D341Med (cell line): Measurements from ENCODE around the gene CPA5.

Experiments
- DNase-seq: peaks from one replicate; pipeline ENCODE4 v3.0.0; 2012; ENCODE audit warnings: low spot score

CPA5 gene

DNA sequence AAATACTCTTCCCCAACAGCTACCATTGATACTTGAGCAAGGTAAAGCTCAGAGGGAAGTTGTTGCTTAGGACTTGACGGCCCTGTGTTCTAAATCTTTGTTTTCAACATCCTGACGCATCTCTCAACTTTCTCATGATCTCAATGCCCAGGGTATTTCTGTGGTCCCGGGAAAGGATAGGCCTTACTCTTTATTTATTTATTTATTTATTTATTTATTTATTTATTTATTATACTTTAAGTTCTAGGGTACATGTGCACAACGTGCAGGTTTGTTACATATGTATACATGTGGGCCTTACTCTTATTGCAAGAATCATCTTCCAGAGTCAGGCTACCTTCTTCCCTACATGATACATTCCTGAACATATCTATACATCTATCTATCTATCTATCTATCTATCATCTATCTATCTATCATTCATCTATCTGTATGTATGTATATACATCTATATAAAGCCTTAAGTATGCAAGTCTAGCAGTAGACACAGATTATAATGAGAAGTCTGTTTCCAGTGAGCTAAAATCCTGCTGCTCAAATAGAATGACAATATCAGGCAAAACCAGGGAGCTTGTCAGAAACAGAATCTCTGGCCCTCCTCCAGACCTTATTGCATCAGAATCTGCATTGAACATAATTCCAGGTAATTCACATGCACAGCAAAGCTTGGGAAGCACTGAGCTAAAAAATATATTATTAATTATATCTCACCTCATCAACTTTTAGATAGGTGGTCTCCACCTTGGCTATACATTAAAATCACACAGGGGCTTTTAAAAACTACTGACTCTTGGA, 12.2 kb upstream of the CPA5 start:
- no peak for DNase-seq

DNA sequence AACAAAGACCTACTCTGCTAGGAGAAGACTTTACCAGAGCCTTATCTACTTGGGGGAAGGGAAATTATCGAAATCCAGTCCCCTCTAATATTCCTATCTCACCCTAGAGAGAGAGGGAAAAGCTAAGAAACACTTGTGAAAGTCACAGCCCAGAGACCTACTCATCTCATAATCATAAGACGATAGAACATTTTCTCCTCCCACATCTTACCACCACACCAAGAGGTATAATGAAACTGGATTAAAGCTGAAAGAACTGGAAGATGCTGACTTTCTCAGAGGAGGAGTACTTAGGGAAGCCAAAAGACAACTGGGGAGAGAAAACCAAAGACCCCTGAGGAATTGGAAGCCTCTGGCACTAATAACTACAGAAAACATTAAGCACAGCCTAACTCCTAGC, 10.8 kb upstream of the CPA5 start:
- DNase-seq, result no peak

DNA sequence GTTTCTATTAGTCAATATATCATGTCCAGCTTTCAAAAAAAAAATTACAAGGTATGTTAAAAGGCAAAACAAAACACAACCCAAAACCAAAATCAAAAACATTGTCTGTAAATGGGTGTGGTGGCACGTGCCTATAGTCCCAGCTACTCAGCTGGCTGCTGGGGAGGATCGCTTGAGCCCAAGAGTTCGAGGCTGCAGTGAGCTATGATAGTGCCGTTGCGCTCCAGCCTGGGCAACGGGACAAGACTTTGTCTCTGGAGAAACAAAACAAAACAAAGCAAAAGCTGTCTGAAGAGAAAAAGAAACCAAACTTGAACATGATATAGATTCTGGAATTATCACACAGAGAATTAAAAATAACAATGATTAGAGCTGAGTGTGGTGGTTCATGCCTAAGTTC, 10.3 kb upstream of the CPA5 start:
- DNase-seq, result no peak

DNA sequence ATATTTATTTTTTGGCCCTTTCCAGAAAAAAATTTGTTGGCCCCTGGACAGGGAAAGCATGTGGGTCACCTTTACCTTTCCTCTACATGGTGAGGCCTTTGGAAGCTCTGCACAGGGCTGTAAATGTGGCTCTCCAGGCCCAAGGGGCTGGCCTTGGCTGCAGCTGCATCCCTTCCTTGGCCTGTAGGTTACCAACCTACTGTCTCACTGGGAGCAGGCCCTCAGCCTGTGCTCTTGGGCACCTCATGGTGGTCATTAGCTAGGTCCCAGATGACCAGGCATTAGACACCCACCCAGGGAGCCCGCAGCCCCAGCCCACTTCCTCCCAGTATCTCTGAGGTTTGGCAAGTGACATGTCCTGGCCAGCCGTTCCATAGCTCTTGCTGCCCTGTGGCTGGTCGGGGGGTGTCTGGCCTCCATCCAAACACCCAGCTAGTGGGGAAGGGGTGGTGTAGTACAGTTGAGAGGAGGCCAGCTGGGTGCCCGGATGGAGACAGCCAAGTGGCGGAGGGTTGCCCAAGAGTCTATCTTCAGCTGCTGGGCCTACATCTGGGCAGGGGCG, 7.1 kb upstream of the CPA5 start:
- DNase-seq, result no peak

DNA sequence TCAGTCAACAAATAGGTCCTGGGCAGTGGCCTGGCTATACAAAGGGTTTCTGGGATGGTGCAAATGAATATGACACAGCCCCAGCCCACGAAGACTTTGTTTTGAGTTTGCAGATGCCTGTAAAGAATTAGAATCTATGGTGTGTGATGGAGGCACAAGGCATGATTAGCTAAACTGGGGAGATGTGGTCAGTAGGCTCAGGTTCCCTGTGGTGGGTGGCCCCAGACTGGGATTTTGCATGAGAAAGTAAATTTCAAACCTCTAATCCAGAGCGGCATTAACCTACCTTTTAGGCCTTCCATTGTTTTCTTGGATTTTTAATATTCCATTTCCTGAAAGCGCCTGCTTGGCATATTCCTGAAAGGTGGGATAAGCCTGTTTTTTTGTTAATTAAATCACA, 6.4 kb upstream of the CPA5 start:
- no peak for DNase-seq

DNA sequence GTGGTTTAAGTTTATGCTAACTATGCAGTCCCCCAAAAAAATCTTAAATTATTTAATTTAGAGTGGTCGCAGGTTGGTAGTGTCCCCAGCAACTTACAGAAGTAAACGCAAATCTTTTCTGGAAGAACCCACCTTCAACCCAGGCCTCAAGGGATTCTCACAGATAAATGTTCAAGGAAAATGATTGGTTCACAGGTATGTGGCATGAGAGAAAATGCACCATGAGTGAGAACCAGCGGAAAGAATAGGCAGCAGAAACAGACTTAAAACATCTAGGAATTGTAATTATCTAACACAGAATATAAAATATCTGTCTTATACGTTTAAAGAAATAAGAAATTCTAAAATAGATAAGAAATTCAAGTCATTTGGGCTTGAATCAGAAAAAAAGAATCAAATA, 2.7 kb upstream of the CPA5 start:
- DNase-seq, result no peak

DNA sequence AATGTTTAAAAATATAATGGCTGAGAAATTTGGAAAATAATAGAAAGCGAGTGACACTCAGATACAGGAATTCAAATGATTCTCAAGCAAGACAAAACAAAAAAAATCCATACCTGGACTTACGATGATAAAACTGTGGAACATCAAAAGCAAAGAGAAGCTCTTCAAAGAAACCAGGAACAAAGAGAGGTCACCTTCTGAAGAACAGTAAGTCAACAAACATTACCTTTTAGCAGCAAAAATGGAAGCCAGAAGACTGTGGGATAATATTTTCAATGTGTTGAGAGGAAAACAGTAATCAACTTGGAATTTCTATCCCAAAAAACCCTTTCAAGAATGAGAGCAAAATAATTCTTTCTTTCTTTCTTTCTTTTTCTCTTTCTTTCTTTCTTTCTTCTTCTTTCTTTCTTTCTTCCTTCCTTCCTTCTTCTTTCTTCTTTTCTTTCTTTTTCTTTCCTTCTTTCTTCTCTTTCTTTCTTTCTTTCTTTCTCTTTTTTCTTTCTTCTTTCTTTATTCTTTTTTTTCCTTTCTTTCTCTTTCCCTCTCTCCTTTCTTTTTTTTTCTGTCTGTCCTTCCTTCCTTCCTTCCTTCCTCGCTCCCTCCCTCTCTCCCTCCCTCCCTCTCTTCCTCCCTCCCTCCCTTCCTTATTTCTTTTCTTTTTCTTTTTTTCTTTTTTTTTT, 1.8 kb upstream of the CPA5 start:
- no peak for DNase-seq

DNA sequence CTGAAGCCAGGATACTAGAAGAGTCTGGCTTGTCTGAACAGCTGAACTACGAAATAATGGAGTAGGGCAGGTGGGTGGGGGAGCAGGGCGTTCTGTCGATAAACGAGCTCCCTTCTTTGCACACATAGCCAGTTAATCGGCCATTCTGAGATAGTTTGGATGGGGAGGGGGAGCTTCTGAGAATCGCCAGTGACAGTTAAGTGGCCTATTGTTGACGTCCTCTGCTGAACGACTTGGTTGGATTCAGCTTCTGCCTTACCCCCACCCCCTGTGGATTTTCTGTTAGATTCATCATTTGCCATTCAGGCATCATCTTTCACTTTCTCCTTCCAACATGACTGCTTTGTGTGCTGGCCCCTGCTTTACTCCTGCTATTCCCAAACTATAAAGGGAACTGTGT, 520 bp downstream of the CPA5 start:
- DNase-seq, result no peak

DNA sequence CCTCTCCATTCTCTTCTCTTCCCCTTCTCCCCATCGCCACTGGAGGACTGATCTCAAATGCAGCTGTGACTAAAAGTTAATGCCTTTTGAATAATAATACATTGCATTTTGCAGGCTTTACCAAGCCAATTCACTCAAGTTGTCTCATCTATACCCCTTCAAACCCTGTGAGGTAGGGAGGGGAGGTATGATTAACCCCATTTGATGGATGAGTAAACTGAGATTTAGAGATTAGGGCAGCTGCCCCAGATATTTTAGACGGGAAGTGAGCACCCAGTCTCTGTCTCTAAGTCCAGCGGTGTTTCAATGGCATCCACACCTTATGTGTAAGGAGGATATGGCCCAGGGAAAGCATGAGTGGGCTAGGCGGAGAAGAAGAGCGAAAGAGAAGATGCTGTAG, 1.1 kb downstream of the CPA5 start:
- DNase-seq, result no peak

DNA sequence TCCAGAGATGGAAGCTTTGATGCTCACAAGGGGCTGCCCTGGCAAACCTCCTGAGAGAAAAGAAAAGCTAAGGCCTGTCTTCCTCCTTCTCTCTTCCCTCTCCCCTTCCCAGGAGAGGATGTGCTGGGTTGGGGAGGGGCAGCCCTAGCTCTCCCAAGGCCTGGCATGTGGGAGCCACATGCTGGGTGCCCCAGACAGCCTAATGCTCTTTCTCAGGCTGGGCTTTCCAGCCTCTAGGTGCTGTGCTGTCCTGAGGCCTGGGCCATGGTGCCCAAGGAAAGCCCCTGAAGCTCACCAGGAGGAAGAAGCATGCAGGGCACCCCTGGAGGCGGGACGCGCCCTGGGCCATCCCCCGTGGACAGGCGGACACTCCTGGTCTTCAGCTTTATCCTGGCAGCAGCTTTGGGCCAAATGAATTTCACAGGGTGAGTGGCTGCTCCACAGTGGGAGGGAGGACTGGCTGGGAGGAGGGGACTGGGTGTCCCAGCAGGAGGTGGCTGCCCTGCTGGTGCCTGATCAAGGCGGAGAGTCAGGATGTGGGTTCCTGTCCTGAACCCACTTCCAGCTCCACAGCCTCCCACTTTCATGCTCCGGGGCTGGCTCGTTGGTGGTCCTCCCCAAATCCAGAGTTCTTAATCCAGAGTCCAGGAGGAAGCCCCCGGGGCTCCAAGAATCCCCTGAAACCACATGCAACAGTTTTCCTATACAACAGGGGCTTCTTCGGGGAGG, 1.7 kb downstream of the CPA5 start:
- DNase-seq, result peak; percentile 14

DNA sequence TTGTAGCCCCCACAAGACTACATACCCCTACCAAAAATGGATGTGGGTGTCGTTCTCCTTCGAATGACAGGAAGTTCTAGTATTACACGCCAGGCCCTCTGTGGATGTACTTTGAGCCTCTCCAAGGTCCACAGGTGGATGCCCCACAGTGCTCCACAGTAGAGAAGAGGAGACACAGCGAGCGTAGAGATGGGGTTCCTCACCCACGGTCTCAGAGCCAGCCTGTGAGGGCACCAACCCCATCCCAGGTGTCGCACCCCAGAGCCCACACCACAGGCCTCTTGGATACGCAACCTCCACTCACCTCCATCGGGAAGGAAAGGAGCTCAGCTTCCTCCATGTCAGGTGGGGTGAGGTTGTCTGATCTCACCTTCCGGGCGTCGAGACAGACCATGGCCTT, 2.3 kb downstream of the CPA5 start:
- no peak for DNase-seq

DNA sequence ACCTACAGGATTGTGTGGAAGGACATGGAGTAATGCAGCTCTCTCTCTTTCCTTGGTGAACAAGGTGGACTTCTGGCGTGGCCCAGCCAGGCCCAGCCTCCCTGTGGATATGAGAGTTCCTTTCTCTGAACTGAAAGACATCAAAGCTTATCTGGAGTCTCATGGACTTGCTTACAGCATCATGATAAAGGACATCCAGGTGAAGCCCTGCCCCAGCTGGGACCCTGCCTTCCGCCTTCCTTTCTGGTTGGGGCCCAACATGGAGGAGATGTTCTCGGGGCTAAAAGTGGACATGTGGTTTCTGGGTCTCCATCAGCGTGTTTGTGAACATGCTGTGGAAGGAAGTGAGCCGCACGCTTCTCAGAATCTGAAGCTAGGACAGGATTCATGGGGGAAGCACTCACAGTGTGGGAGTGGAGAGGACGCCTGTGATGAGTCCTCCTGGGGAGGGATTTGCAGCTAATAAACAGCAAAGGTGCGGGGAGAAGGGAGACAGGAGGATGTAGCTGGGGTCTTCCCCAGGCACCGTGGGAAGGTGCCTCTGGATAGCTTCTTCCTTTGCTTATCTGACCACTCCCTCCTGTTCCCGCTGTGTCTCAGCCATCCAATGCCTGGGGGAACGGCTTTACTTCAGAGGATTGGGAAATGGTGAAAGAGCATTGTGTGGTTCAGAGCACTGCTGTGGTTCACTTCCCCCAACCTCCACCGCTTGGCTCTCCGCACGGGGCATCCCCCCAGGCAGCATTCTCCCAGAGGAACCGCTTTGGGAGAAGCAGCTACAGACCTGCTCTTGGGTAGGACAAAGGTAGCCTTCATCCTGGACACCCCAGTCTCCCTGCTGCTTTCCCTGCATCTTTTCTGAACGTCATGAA, 5.5 kb downstream of the CPA5 start:
- peak; percentile 15 for DNase-seq

DNA sequence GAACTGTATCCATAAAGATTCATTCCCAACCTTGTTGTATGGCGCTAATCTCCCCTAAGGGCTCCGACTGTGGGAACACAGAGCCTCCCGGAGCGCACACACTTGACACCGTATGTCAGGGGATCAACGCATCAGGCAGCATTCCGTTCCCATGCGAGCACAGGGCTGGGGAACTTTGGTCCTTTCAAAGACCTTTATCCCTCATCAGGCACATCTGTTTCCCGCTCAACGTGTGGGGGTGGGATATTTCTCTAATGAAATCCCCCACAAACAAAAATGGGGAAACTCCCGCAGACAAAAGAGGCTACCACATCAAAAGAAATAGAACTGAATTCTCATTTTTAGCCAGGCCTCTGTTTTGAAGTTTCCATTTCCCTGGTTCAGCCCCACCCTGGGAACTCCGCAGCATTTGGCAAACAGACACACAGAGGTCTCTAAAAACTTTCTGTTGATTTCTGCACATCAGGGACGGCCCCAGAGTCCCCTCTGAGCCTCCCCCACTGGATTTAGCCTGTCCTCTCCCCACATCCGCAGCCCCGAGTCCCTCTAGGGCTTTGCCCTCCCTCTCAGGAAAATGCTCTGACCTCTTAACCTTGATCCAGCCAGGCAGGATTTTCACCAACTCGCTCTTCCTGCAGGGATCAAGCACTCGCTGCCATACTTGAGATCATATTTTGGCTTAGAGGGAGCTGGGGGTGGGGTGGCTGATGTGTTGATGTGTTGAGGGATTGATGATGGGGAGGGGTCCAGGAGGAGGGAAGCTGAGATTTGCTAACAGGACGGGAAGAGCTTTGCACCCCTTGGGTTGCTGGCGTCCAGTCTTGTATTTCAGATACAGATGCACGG, 6.6 kb downstream of the CPA5 start:
- no peak for DNase-seq

DNA sequence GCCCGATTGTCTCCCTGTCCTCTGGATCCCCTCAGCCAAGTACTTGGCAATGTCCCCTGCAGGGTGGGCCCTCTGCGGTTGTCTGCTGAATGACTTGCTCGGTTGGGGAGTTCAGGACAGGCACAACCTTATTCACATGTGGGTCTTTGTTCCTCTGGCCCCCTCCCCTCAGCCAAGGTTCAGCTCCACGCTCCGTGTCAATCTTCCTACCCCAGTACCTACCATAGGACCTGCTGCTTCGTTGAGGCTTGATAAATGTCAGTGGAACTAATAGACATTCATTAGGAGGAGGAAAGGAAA, 7.1 kb downstream of the CPA5 start:
- DNase-seq, result no peak

DNA sequence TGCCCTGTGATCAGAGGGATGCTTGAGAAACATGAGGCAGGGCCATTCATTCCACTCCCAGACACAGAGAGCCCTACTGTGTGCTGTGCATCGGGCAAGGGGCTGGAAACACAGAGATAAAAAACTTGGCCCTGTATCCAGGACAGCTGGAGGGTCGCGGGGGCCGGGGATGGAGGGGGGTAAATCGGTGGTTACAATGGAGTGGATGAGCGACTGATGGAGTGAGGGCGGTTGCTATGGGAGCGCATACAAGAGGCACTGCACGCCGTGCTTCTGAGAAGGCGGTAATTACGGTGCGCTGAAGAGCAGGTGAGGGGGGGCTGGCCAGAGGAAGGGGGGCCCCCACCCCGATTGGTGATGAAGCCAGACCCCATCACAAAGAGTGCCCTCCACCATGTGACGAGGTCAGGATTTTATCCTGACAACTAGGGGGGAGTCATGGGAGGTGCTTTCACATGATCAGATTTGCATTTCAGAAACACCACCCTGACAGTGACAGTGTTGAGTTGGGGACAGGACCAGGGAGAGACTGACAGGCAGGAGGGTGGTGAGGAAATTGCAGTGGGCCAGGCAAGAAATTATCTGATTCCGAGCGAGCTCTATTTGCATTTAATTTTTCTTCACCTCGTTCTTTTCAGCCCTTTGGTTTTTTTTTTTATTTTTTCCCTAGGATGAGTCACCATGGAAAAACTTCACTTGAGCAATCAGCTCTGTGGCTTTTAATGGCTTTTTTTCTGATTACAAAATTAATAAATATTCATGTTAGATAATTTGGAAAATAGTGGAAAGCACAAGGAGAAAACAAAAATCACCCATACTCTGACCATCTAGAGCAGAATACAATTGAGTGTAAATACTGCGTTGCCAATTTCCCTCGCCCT, 7.8 kb downstream of the CPA5 start:
- no peak for DNase-seq

DNA sequence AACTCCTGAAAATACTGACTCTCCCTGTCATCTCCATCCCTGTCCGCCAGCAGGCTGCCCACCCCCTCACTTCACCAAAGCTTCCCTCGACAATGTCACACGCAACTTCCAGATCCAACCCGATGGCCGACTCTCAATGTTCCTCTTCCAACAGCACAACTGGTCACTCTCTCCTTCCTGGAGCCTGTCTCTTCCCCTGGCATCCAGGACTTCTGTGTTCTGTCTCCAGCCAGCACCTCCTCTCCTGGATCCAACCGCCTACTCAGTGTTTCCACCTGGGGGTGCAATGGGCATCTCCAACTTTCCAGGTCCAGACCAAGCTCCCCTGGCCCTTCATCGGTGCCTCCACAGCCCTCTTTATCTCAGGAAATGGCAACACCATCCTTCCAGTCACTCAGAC, 8.6 kb downstream of the CPA5 start:
- no peak for DNase-seq

DNA sequence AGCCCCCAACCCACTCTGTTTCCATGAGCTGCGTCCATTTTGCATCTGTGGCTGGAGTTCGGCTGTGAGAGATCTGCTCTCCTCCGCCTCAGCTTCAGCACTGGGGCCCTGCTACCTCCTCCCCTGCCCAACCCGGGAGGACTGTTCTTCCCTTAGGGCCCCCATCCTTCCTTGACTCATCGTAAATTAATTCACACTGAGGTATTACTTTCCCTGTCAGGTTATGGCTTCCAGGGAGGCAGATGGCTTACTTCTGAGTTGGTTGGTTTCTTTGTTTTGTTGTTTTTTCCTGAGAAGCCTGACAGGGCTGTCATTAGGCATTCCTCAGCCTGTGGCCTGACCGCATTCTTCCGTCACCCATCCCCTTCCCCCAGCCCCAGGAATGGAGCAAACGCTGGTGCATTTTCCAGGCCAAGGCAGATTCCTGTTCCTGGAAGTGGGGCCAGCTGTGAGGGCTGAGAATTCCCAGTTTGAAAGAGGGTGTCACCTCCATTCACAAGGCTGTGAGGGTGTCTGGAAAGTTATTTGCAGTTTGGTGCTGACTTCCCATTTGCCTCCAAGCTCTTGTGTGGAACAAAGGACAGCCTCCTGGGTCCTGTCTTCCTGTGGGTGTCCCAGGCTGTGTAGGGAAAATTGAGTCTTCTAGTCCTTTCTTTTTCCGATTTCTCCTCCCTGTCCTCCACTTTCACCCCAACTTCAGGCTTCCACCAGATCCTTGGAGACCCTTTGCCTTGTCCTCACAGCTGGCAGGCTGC, 11.7 kb downstream of the CPA5 start:
- no peak for DNase-seq

DNA sequence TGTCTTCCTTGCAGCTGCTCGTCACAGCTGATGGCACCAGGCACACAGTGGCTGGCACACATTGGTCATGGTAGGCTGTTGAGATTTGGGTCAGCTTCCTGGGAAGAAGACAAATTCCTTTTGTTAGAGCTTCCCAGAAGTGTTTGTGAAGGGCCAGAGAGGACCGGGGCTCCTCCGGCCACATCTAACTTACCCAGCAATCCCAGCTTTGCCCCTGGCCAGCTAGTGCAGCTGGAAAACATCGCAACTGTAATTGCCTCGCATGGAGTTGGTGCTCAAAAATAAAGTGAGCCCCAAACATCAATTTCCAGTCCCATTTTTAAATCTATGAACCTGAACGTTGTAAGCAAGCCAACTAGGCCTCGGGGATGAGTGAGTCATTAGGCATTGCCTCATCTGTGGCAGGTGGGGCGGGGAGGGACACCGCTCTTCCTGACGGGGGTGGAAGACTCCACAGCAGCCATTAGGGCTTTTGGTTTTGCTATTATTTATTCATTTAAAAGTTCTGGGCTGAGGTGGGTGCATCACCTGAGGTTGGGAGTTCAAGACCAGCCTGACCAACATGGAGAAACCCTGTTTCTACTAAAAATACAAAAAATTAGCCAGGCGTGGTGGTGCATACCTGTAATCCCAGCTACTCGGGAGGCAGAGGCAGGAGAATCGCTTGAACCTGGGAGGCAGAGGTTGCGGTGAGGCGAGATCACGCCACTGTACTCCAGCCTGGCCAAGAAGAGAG, 12.4 kb downstream of the CPA5 start:
- DNase-seq, result no peak

DNA sequence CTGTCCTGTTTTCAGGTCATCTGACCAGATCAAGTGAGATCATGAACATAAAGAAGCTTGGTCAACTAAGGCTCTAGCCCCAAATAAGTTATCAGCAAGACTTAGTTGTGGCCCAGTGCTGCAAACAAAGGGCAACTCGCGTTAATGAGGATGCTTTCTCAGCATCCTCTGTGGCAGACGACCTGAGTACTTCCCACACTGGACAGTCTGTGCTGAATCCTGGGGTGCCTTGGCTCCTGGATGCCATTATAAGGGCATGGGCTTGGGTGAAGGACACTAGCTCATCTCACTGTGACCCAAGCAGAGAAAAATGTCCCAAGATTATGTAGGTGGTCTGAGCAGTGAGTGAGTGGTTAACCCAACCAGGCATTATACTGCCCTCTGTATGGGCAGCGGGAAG, 13.9 kb downstream of the CPA5 start:
- DNase-seq, result no peak
